ENCODE measurements around the gene TNFSF13B. TPM values are rescaled to one million over a fixed set of nuclear protein-coding genes. Genes with fewer than 3 reads are reported as not detected.

The TNFSF13B gene
- total RNA-seq, 4 donors from 2014 or later = 1.1 to 7.1 TPM; not detected in 2

DNA sequence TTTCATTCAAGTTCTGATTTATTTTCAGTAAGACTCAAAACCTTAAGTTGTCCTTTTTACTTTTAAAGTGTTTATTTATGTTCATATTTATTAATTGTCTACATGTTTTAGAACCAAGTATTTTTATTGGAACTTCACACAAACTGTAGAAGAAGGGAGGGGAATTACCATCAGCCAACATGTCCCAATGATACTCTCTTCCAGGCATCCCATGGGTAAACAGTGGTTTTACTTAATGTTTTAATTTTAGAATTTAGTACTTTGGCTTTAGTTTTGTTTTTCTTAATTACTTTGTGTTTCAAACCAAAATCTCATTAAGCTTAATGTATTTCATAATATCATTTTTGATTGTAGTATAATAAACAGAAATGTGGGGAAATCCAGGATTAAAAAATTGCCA lies 5.2 kb downstream of the TNFSF13B start:
- intact Hi-C loops (cut with DNase I; ENCODE audit: low total_unique reads) = no loop called here
- Histone ChIP-seq H3K9me3 (no peaks in the 10 kb centered on the region), H3K36me3 (no peaks in the 10 kb centered on the region), H3K27ac (no peak overlapping the region), H3K4me1 (peaks cover 0 to 5% (median 2%) of the 10 kb centered on the region in 4 donors), H3K27me3 (no peaks in the 10 kb centered on the region), H3K4me3 (no peak overlapping the region)
- TF ChIP-seq POLR2A (IDR thresholded peaks at IDR 0.05) = no peak
- TF ChIP-seq EP300 (IDR thresholded peaks at IDR 0.05; ENCODE audit: low read depth) = no peak
- TF ChIP-seq POLR2AphosphoS5 (IDR thresholded peaks at IDR 0.05) = no peak
- TF ChIP-seq, protein P1, sequence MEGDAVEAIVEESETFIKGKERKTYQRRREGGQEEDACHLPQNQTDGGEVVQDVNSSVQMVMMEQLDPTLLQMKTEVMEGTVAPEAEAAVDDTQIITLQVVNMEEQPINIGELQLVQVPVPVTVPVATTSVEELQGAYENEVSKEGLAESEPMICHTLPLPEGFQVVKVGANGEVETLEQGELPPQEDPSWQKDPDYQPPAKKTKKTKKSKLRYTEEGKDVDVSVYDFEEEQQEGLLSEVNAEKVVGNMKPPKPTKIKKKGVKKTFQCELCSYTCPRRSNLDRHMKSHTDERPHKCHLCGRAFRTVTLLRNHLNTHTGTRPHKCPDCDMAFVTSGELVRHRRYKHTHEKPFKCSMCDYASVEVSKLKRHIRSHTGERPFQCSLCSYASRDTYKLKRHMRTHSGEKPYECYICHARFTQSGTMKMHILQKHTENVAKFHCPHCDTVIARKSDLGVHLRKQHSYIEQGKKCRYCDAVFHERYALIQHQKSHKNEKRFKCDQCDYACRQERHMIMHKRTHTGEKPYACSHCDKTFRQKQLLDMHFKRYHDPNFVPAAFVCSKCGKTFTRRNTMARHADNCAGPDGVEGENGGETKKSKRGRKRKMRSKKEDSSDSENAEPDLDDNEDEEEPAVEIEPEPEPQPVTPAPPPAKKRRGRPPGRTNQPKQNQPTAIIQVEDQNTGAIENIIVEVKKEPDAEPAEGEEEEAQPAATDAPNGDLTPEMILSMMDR (IDR thresholded peaks at IDR 0.05) = no peak
- in situ Hi-C loops (cut with MboI; ENCODE audit: low pct_ligation_motif_present in 1 of 4, low pct_unique_long_range_greater_than_20kb in 1 of 4, low sequenced_read_pairs in 3 of 4) = no loop called here
- no peak for DNase-seq

DNA sequence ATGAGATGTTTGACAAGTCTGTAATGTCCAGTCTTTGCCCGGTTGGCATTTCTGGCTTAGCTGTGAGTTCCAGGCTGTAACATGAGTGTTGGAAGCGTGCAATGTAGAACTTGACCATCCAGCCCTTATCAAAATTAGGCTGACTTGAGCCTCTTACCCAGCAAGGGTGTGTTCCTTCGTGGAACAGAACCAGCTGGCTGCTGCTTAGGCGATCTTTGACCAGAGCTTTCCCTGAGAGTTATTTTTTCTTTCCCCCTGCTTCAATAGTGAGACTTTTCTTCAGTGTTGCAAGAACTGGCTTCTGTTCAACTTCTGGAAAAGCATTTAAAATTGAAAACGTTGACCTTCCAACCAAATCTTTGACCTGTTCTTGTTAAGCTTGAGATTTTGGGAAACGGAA lies 6.5 kb downstream of the TNFSF13B start:
- TF ChIP-seq POLR2A (IDR thresholded peaks at IDR 0.05) = no peak
- TF ChIP-seq, protein P1 (IDR thresholded peaks at IDR 0.05) = no peak
- TF ChIP-seq EP300 (IDR thresholded peaks at IDR 0.05; ENCODE audit: low read depth) = no peak
- no peak for TF ChIP-seq POLR2AphosphoS5 (IDR thresholded peaks at IDR 0.05)
- intact Hi-C loops (cut with DNase I; ENCODE audit: low total_unique reads) (no loop called here), in situ Hi-C loops (cut with MboI; ENCODE audit: low pct_ligation_motif_present in 1 of 4, low pct_unique_long_range_greater_than_20kb in 1 of 4, low sequenced_read_pairs in 3 of 4) (no loop called here)
- H3K4me1 ChIP-seq = no peaks in the 10 kb centered on the region
- no peaks in the 10 kb centered on the region for H3K9me3 ChIP-seq
- H3K27ac ChIP-seq = no peak overlapping the region
- H3K4me3 ChIP-seq = no peak overlapping the region
- no peaks in the 10 kb centered on the region for H3K27me3 ChIP-seq
- no peaks in the 10 kb centered on the region for H3K36me3 ChIP-seq
- WGBS, 2 donors (ENCODE audit: low coverage in 1 of 2) = 48 to 70% methylated on average over 3 to 6 of the region's 6 CpGs
- no peak for DNase-seq

DNA sequence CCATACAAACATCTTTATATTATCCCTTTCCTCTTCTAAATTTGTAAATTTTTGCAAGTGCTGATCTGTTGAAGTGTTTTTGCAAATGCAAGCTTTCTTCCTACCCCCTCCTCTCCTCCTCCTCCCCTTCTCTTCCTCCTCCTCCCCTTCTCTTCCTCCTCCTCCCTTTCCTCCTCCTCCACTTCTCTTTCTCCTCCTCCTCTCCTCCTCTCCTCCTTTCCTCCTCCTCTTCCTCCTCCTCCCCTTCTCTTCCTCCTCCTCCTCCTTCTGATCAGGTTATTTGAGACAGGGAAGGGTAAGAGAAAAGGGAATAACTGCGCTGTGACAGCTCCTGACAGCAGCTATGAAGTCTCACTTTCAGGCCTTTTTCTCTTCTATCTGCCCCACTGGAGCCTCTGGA lies 8.9 kb downstream of the TNFSF13B start:
- intact Hi-C loops (cut with DNase I; ENCODE audit: low total_unique reads) = no loop called here
- Histone ChIP-seq H3K4me3 (no peak overlapping the region), H3K4me1 (no peaks in the 10 kb centered on the region), H3K36me3 (no peaks in the 10 kb centered on the region), H3K9me3 (no peaks in the 10 kb centered on the region), H3K27me3 (no peaks in the 10 kb centered on the region), H3K27ac (no peak overlapping the region)
- 89 to 92% methylated on average over 1 of the region's 1 CpG for WGBS, 2 donors (ENCODE audit: low coverage in 1 of 2)
- TF ChIP-seq EP300 (IDR thresholded peaks at IDR 0.05; ENCODE audit: low read depth) = no peak
- TF ChIP-seq, protein P1 (IDR thresholded peaks at IDR 0.05) = no peak
- no peak for TF ChIP-seq POLR2A (IDR thresholded peaks at IDR 0.05)
- no peak for TF ChIP-seq POLR2AphosphoS5 (IDR thresholded peaks at IDR 0.05)
- in situ Hi-C loops (cut with MboI; ENCODE audit: low pct_ligation_motif_present in 1 of 4, low pct_unique_long_range_greater_than_20kb in 1 of 4, low sequenced_read_pairs in 3 of 4) = no loop called here
- DNase-seq = no peak

DNA sequence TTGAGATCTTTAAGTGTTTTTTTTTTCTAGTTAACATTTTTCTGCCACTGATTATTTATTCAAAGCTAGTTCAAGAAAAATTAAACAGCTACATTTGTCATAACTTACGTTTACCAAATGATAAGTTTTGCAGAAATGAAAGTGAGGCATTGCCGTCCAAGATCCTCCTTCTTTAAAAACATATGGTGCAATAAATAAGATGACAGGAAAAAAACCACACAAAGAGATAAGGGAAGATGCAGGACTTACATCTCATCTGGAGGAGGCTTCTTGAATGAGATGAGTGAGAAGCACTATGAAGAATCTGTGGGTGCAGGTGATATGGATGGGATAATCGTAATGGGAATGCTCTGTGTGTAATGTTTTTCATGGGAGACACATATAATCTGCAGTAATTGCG lies 12.4 kb downstream of the TNFSF13B start:
- no peak overlapping the region for H3K27ac ChIP-seq
- intact Hi-C loops (cut with DNase I; ENCODE audit: low total_unique reads) (no loop called here), in situ Hi-C loops (cut with MboI; ENCODE audit: low pct_ligation_motif_present in 1 of 4, low pct_unique_long_range_greater_than_20kb in 1 of 4, low sequenced_read_pairs in 3 of 4) (no loop called here)
- TF ChIP-seq EP300 (IDR thresholded peaks at IDR 0.05; ENCODE audit: low read depth) (no peak), POLR2A (IDR thresholded peaks at IDR 0.05) (no peak), POLR2AphosphoS5 (IDR thresholded peaks at IDR 0.05) (no peak)
- TF ChIP-seq, protein P1 (IDR thresholded peaks at IDR 0.05) = no peak
- 70 to 73% methylated on average over 4 of the region's 4 CpGs for WGBS, 2 donors (ENCODE audit: low coverage in 1 of 2)
- H3K9me3 ChIP-seq = no peaks in the 10 kb centered on the region
- H3K36me3 ChIP-seq = no peaks in the 10 kb centered on the region
- H3K4me1 ChIP-seq = no peaks in the 10 kb centered on the region
- no peak for DNase-seq
- H3K27me3 ChIP-seq = no peaks in the 10 kb centered on the region
- no peak overlapping the region for H3K4me3 ChIP-seq
